Stimulated activated naive CD8-positive, alpha-beta T cell treated with anti-CD3 and anti-CD28 coated beads, Interleukin-15, Interleukin-2, amounts not matched to agents 100 ng/mL and 50 ng/mL, for 24 hours (primary cell): ENCODE measurements around the gene STK17A.
A peak's percentile ranks its signal among the peaks of the same experiment; 100 is the strongest.
"Not testable (repeated sequence)": the region's sequence is repeated elsewhere in the genome, so short reads cannot be mapped to it uniquely, and the experiment has no call there.

ENCODE experiments used
- H3K27ac Mint-ChIP-seq: one replicate; pipeline ENCODE4 v1.8.0; 2021; ENCODE audit warnings: mild to moderate bottlenecking, mixed read lengths
- H3K27me3 Mint-ChIP-seq: one replicate; pipeline ENCODE4 v1.8.0; 2021; ENCODE audit warnings: mixed read lengths
- H3K36me3 Mint-ChIP-seq: one replicate; pipeline ENCODE4 v1.8.0; 2021; ENCODE audit warnings: low read depth, mixed read lengths
- H3K4me1 Mint-ChIP-seq: one replicate; pipeline ENCODE4 v1.8.0; 2021; ENCODE audit warnings: low read depth, mixed read lengths
- H3K4me3 Mint-ChIP-seq: one replicate; pipeline ENCODE4 v1.8.0; 2021; ENCODE audit warnings: mild to moderate bottlenecking, mixed read lengths
- H3K9me3 Mint-ChIP-seq: one replicate; pipeline ENCODE4 v1.8.0; 2021; ENCODE audit warnings: mixed read lengths

The STK17A gene

DNA sequence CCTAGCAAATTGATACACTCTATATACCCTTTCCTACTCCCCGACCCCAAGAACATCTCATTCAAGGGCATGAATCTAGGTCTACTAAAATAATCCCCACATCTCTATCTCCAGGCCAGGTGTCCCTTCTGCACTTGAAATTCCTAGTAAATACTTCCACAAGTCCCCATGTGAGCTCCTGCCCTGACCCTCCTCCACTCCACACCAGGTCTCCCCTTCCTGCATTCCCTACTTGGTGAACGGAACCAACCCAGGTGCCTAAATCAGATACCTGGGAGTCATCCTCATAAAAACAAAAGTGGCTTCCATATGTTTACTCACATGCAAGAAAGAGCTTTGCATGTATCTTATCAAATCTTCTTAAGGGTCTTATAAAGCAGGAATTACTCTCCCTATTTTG is 77.2 kb downstream of the STK17A start:
- peaks cover 68% of the 10 kb centered on the region for H3K36me3 Mint-ChIP-seq
- H3K27me3 Mint-ChIP-seq = no peaks in the 10 kb centered on the region
- H3K4me3 Mint-ChIP-seq = no peak overlapping the region
- peaks cover 2% of the 10 kb centered on the region for H3K9me3 Mint-ChIP-seq
- H3K4me1 Mint-ChIP-seq = peaks cover 65% of the 10 kb centered on the region
- peak overlapping the region; percentile 81 for H3K27ac Mint-ChIP-seq

DNA sequence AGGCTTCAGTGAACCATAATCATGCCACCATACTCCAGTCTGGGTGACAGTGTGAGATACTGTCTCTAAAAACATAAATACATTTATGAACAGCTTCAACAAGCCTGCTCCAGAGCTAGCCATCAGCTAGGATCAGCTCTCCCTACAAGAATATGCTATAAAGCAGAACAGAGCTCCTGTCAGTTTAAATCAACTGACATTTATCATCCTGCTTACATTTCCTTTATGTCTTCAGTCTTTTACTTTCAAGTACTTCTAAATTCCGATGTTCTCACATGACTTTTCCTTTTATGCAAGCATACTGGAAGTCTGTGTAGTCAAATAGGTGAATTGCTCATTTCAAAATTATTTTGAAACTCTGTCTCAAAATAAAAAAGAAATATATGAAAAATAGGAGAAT is 81.8 kb downstream of the STK17A start:
- Mint-ChIP-seq H3K9me3 (peaks cover 14% of the 10 kb centered on the region), H3K36me3 (peaks cover 75% of the 10 kb centered on the region), H3K4me1 (peaks cover 72% of the 10 kb centered on the region), H3K27me3 (no peaks in the 10 kb centered on the region), H3K4me3 (no peak overlapping the region), H3K27ac (peak overlapping the region; percentile 74)

DNA sequence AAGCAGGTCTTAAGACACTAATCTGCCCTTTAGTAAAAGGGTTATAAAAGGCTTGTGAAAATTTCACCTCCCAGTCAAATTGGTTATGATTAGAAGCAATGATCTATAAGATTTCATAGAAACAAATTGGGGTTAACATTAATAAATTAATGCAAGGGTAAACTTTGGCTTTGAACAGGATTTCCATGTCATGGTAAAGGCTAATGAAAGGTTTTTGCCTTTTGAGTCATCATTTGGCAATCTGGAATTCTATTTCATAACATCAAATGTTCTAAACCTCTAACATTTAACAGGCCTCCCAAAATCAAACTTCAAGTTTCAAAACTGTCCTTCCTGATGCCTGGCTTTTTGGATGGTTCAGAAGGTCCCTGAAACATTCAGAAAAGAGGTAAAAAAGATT is 84.0 kb downstream of the STK17A start:
- Mint-ChIP-seq H3K36me3 (peaks cover 72% of the 10 kb centered on the region), H3K27ac (no peak overlapping the region), H3K27me3 (no peaks in the 10 kb centered on the region), H3K4me3 (no peak overlapping the region), H3K9me3 (peaks cover 22% of the 10 kb centered on the region), H3K4me1 (peaks cover 79% of the 10 kb centered on the region)

DNA sequence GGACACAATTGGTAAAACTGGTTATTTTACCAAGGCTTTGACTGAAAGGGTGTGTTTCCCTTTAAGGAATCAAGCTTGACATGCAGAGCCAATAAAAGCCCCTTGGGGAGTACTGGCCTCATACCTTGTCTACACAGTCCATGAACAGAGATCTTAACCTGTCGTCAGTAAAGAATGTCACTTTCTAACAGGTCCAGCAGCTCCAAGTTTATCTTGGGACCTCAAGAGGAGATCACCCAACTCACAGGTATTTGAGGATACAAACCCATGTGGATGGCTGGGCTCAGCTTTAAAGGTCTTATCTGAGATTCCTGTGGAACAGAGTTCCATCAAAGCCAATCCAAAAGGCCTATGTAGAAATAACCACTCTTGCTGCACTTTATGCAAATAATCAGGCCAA is 85.1 kb downstream of the STK17A start:
- Mint-ChIP-seq H3K27me3 (no peaks in the 10 kb centered on the region), H3K4me3 (no peak overlapping the region), H3K4me1 (peaks cover 84% of the 10 kb centered on the region), H3K27ac (peak overlapping the region; percentile 51), H3K9me3 (peaks cover 26% of the 10 kb centered on the region), H3K36me3 (peaks cover 76% of the 10 kb centered on the region)

DNA sequence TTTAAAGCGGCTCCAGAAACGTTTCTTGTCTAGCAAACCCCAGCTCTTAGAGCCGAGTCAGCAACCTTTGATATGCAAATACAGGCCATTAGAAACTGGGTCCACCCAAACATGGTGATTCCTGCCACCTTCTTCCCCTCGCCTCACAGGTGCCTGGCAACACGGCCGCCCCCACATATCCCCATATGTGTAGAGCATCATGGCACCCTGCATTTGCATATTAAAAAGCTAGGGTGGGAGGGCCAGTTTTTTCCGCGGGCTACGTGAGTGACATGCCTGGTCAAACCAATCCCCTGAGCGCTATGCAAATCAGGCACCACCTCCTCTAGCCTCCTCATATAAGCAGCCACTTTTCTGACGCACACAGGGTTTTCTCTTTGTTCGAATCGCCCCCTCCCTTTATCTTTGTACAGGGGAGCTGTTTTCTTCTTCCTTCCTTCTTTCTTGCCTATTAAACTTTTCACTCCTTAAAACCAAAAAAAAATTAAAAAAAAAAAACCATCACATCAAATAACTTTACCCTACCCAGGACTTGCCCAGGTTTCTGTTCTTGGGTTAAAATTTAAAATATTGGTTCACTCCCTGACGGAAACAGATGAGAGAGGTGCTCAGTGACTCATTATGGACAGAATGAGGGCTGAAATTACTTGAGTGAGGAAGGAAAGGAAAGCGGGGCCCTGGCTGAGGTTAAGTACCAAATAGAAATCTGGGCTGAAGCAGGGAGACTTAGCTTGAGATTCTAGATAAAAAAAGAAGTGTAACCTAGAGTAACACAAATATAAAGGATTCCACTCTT is 86.6 kb downstream of the STK17A start:
- Mint-ChIP-seq H3K27ac (peak overlapping the region; percentile 98), H3K4me3 (peak overlapping the region; percentile 76), H3K36me3 (peaks cover 76% of the 10 kb centered on the region), H3K4me1 (peaks cover 94% of the 10 kb centered on the region), H3K9me3 (peaks cover 27% of the 10 kb centered on the region), H3K27me3 (no peaks in the 10 kb centered on the region)

DNA sequence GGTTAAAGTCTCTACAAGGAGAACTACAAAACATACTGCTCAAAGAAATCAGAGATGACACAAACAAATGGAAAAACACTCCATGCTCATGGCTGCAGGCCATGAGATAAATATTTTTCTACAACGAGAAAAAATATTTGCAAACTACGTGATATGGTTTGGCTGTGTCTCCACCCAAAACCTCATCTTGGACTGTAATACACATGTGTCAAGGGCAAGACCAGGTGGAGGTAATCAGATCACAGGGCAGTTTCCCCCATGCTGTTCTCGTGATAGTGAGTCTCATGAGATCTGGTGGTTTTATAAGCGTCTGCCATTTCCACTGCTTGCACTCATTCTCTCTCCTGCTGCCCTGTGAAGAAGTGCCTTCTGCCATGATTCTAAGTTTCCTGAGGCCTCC is 88.6 kb downstream of the STK17A start:
- Mint-ChIP-seq H3K4me3 (no peak overlapping the region), H3K4me1 (peaks cover 89% of the 10 kb centered on the region), H3K27me3 (no peaks in the 10 kb centered on the region), H3K36me3 (peaks cover 65% of the 10 kb centered on the region), H3K9me3 (peaks cover 25% of the 10 kb centered on the region), H3K27ac (peak overlapping the region; percentile 65)

DNA sequence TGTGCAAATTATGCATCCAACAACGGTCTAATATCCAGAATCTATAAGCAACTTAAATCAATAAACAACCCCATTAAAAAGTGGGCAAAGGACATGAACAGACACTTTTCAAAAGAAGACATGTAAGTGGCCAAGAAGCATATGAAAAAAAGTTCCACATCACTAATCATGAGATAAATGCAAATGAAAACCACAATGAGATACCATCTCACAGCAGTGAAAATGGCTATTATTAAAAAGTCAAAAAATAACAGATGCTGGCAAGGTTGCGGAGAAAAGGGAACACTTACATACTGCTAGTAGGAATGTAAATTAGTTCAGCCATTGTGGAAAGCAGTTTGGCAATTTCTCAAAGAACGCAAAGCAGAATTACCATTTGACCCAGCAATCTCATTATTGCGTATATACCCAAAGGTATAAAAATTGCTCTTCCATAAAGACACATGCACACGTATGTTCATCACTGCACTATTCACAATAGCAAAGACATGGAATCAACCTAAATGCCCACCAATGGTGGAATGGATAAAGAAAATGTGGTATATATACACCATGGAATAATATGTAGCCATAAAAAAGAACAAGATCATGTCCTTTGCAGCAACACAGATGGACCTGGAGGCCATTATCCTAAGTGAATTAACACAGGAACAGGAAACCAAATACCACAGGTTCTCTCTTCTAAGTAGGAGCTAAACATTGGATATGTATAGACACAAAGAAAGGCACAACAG is 90.5 kb downstream of the STK17A start:
- not testable (repeated sequence) for H3K27ac Mint-ChIP-seq, H3K4me3 Mint-ChIP-seq, H3K27me3 Mint-ChIP-seq
- Mint-ChIP-seq H3K9me3 (peaks cover 20% of the 10 kb centered on the region), H3K36me3 (peaks cover 49% of the 10 kb centered on the region), H3K4me1 (peaks cover 93% of the 10 kb centered on the region)

DNA sequence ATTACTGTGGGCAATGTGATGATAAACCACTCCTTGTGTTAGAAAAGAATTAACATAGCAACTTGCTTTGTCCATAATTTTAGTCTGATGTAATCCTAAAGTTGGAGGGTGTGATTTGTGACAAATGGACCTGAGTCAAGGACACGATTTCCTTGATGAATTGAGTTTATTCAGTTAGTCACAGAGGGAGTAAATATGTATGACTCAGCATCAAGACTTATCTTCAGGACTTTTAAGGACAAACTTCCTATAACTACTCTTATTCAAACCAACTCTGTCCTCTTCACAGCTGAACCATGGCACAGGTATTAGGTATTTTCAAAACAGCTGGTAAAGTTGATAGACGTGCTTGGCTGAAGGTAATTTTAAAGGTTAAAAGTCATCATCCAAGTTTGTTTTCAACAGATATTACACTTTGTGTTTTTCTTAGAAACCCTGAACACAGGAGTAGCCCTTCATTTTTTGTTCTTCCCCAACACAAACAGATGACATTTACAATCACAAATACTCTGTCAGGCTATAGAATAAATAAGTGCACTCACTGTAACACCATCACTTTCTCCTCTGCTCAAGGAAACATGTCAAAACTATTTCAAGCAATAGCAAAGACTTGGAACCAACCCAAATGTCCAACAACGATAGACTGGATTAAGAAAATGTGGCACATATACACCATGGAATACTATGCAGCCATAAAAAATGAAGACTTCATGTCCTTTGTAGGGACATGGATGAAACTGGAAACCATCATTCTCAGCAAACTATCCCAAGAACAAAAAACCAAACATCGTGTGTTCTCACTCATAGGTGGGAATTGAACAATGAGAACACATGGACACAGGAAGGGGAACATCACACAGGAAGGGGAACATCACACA is 91.9 kb downstream of the STK17A start:
- Mint-ChIP-seq H3K27ac (peak overlapping the region; percentile 61), H3K4me1 (peaks cover 93% of the 10 kb centered on the region), H3K36me3 (peaks cover 45% of the 10 kb centered on the region), H3K4me3 (no peak overlapping the region), H3K9me3 (peaks cover 20% of the 10 kb centered on the region), H3K27me3 (no peaks in the 10 kb centered on the region)
